Left ventricle myocardium inferior (tissue), 1 donor: ENCODE data around the gene CREB3L4. TPM values are rescaled to one million over a fixed set of nuclear protein-coding genes. Genes with fewer than 3 reads are reported as not detected.
"Not testable (repeated sequence)": the region's sequence is repeated elsewhere in the genome, so short reads cannot be mapped to it uniquely, and the experiment has no call there.

Source experiments
- DNase-seq: peaks from one replicate; pipeline ENCODE4 v3.0.0-alpha.2; 2020
- H3K27ac ChIP-seq: fragments of 200-600 bp; replicated peaks from 2 replicates; pipeline ENCODE4 v1.8.0; 2021
- H3K27me3 ChIP-seq: fragments of 200-600 bp; 2 replicates; pipeline ENCODE4 v1.8.0; 2021; ENCODE audit warnings: low read depth
- H3K36me3 ChIP-seq: fragments of 200-600 bp; 2 replicates; pipeline ENCODE4 v1.8.0; 2021
- H3K4me1 ChIP-seq: fragments of 200-600 bp; 2 replicates; pipeline ENCODE4 v1.8.0; 2021
- H3K4me3 ChIP-seq: fragments of 200-600 bp; 2 replicates; pipeline ENCODE4 v1.8.0; 2021; ENCODE audit warnings: mild to moderate bottlenecking, moderate library complexity
- H3K9me3 ChIP-seq: fragments of 200-600 bp; replicated peaks from 2 replicates; pipeline ENCODE4 v1.8.0; 2021
- intact Hi-C: fragments of 100-400 bp; cut with micrococcal nuclease; formaldehyde crosslinking; loops from one replicate; pipeline ENCODE4 v1.11.0; 2022
- total RNA-seq: library from RNA; stranded (reverse); fragmentation: NEBNext Ultra II Directional; extraction: Animal tissue kit (Norgen Biotek cat#: 25700); gene quantifications from one replicate; pipeline ENCODE4 v1.2.1, GENCODE V29; 2021
- TF ChIP-seq, protein P1 (sequence below): fragments of 200-600 bp; IDR thresholded peaks from 2 replicates; pipeline ENCODE4 v1.8.0; 2021; ENCODE audit warnings: antibody characterized with exemption, mild to moderate bottlenecking, borderline replicate concordance
- donor health status: DM: no; HTN: yes; CAD: no; lungs with severe emphysema.

The CREB3L4 gene
- total RNA-seq, 1 donor from 2014 or later = 4.8 TPM

DNA sequence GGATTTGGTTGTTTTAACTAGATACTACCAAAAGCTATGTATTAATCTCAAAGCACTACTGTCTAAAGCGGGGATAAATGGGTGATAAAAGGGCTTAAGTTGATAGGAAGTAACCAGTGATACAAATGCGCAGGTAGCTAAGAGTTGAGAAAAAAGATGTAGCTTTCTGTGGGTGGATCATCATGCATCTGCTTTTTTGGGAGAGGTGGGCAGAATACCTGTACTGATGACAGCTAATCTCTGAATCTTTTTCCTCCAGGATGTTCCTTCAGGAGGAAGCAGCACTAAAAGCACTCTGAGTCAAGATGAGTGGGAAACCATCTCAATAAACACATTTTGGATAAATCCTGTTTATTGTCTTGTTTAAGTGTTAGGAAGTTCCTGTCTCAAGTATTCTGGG is 24.1 kb downstream of the CREB3L4 start:
- no peak for DNase-seq
- Histone ChIP-seq H3K36me3 (peaks cover 48% of the 10 kb centered on the region), H3K27me3 (no peaks in the 10 kb centered on the region), H3K4me3 (peak overlapping the region; percentile 99), H3K9me3 (no peaks in the 10 kb centered on the region), H3K4me1 (peaks cover 46% of the 10 kb centered on the region), H3K27ac (peak overlapping the region; percentile 98)
- intact Hi-C loops = no loop called here
- TF ChIP-seq, protein P1, sequence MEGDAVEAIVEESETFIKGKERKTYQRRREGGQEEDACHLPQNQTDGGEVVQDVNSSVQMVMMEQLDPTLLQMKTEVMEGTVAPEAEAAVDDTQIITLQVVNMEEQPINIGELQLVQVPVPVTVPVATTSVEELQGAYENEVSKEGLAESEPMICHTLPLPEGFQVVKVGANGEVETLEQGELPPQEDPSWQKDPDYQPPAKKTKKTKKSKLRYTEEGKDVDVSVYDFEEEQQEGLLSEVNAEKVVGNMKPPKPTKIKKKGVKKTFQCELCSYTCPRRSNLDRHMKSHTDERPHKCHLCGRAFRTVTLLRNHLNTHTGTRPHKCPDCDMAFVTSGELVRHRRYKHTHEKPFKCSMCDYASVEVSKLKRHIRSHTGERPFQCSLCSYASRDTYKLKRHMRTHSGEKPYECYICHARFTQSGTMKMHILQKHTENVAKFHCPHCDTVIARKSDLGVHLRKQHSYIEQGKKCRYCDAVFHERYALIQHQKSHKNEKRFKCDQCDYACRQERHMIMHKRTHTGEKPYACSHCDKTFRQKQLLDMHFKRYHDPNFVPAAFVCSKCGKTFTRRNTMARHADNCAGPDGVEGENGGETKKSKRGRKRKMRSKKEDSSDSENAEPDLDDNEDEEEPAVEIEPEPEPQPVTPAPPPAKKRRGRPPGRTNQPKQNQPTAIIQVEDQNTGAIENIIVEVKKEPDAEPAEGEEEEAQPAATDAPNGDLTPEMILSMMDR = no peak

DNA sequence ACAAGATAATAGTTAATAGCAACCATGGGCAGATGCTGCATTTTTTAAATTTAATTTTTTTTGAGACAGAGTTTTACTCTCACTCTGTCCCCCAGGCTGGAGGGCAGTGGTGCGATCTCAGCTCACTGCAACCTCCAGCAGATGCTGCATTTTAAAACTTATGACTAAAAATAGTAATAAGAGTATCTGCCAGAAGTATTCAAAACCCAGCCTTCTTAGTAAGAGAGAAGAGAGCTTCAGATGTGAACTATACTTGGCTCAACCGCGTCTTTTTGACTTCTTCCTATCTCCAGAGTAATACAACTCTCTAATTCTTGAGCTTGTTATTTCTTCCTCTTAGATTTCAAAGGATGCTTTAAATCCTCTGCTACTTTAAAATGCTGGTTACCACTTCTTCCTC is 27.5 kb downstream of the CREB3L4 start:
- Histone ChIP-seq H3K4me3 (no peak overlapping the region), H3K36me3 (peaks cover 48% of the 10 kb centered on the region), H3K27ac (no peak overlapping the region), H3K9me3 (no peaks in the 10 kb centered on the region), H3K4me1 (peaks cover 40% of the 10 kb centered on the region), H3K27me3 (no peaks in the 10 kb centered on the region)
- DNase-seq = no peak
- TF ChIP-seq, protein P1 = no peak
- intact Hi-C loops = no loop called here

DNA sequence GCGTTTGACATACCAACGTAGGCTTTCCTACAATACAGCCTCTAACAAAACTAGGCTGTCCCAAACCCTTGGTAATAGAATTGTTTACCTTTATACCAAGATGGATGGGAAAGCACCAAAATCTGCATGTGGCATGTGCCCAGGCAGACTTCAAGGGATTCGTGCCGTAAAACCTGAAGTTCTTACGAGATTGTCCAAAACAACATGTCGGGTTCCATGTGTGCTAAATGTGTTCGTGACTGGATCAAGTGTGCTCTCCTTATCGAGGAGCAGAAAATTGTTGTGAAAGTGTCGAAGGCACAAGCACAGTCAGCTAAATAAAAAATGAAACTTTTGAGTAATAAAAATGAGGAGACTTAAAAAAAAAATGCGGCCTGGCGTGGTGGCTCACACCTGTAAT is 27.9 kb downstream of the CREB3L4 start:
- TF ChIP-seq, protein P1 = no peak
- Histone ChIP-seq H3K4me3 (no peak overlapping the region), H3K36me3 (peaks cover 48% of the 10 kb centered on the region), H3K4me1 (peaks cover 38% of the 10 kb centered on the region), H3K27me3 (no peaks in the 10 kb centered on the region), H3K9me3 (no peaks in the 10 kb centered on the region), H3K27ac (no peak overlapping the region)
- DNase-seq = no peak
- intact Hi-C loops = no loop called here

DNA sequence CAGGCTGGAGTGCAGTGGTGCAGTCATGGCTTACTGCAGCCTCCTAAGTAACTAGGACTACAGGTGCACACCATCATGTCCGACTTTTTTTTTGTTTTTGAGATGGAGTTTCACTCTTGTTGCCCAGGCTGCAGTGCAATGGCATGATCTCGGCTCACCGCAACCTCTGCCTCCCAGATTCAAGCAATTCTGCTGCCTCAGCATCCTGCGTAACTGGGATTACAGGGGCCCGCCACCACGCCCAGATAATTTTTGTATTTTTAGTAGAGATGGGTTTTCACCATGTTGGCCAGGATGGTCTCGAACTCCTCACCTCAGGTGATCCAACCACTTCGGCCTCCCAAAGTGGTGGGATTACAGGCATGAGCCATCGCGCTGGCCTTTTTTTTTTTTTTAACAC is 29.2 kb downstream of the CREB3L4 start:
- peaks cover 44% of the 10 kb centered on the region for H3K36me3 ChIP-seq

DNA sequence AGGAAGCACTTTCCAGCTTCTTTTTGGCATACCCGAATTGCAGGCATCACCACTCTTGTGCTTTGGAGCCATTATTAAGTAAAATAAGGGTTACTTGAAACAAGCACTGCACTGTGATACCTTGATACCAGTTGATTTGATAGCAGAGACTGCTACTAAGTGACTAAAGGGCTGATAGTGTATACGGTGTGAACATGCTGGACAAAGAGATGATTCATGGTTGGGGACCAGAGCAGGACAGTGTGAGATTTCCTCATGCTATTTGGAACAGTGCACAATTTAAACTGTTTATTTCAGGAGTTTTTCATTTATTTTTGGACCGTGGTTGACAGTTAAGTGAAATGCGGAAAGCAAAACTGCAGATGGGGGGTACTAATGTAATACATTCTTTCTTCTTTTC is 32.7 kb downstream of the CREB3L4 start:
- DNase-seq = no peak
- Histone ChIP-seq H3K4me3 (no peak overlapping the region), H3K9me3 (no peaks in the 10 kb centered on the region), H3K27ac (no peak overlapping the region), H3K27me3 (no peaks in the 10 kb centered on the region), H3K36me3 (peaks cover 8% of the 10 kb centered on the region), H3K4me1 (no peaks in the 10 kb centered on the region)
- intact Hi-C loops = no loop called here
- TF ChIP-seq, protein P1 = no peak

More for the DNA sequence above, 29.2 kb downstream of the CREB3L4 start:
- DNase-seq, H3K27me3 ChIP-seq, intact Hi-C loops, H3K27ac ChIP-seq, H3K4me3 ChIP-seq, H3K9me3 ChIP-seq: not testable (repeated sequence)
- H3K4me1 ChIP-seq = peaks cover 26% of the 10 kb centered on the region

DNA sequence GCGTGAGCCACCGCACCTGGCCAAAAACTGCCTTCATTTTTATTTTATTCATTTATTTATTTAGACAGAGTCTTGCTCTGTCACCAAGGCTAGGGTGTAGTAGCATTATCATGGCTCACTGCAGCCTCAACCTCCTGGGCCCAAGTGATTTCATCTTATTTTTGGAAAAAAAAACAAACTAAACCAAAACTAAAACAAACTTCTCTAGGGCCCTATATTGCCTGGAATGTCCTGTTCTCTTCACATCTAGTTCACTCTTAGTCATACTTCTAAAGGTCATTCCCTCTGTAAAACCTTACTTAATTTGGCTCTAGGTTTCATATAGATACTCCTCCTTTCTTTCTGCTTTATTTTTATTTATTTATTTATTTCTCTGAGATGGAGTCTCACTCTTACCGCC is 38.4 kb downstream of the CREB3L4 start:
- TF ChIP-seq, protein P1 = no peak
- no peak for DNase-seq
- Histone ChIP-seq H3K9me3 (no peaks in the 10 kb centered on the region), H3K4me1 (no peaks in the 10 kb centered on the region), H3K36me3 (no peaks in the 10 kb centered on the region), H3K4me3 (no peak overlapping the region), H3K27ac (no peak overlapping the region), H3K27me3 (no peaks in the 10 kb centered on the region)
- intact Hi-C loops = no loop called here
